CD4-positive, alpha-beta T cell (primary cell): ENCODE measurements around the gene NDUFS1. TPM values are rescaled to one million over a fixed set of nuclear protein-coding genes. Genes with fewer than 3 reads are reported as not detected.
"Not testable (repeated sequence)": the region's sequence is repeated elsewhere in the genome, so short reads cannot be mapped to it uniquely, and the experiment has no call there.

ENCODE experiments used
- ATAC-seq: fragments of 200-7000 bp; cut with Tn5 transposase; one replicate; pipeline ENCODE4 v1.10.0; 2022; ENCODE audit warnings: mild to moderate bottlenecking; ENCODE audit not compliant: poor library complexity
- CTCF ChIA-PET: fragments of 350-600 bp; sonication (Branson Sonifier 250); formaldehyde crosslinking; loops from one replicate; lab custom pipeline; 2021; ENCODE audit warnings: antibody characterized with exemption, inconsistent platforms; lab: Charles Lee
- POLR2A ChIA-PET: fragments of 350-600 bp; sonication (Branson Sonifier 250); formaldehyde crosslinking; loops from one replicate; lab custom pipeline; 2021; ENCODE audit warnings: antibody characterized with exemption, inconsistent platforms; lab: Charles Lee
- DNase-seq, 14 experiments: peaks; one replicate each; pipeline ENCODE4 v3.0.0-alpha.2; 2013 to 2020; ENCODE audit warnings: mixed read lengths in 2 of 14
- H3K27ac ChIP-seq, 2 donors: one replicate each; pipeline versions ENCODE4 v1.5.1 to v1.7.0; 2013; ENCODE audit warnings: low read length in 2 of 2, low read depth in 1 of 2, mild to moderate bottlenecking in 1 of 2
- H3K27me3 ChIP-seq, 2 experiments: 1 replicate in 1 of 2; 2 replicates in 1 of 2; pipeline versions ENCODE4 v1.6.1 to v1.7.0; 2013; ENCODE audit warnings: low read length in 2 of 2, control low read depth in 1 of 2, mild to moderate bottlenecking in 1 of 2, moderate library complexity in 1 of 2; ENCODE audit not compliant: insufficient read depth in 2 of 2, control insufficient read depth in 1 of 2
- H3K36me3 ChIP-seq: one replicate; pipeline ENCODE4 v1.6.1; 2013; ENCODE audit warnings: low read length, control low read depth; ENCODE audit not compliant: insufficient read depth
- H3K4me1 ChIP-seq: one replicate; pipeline ENCODE4 v1.6.1; 2013; ENCODE audit warnings: low read length, control low read depth; ENCODE audit not compliant: insufficient read depth
- H3K4me3 ChIP-seq: one replicate; pipeline ENCODE4 v1.5.1; 2013; ENCODE audit warnings: mild to moderate bottlenecking, low read length, moderate library complexity
- H3K9me3 ChIP-seq, 2 experiments: 1 replicate in 1 of 2; 2 replicates in 1 of 2; pipeline versions ENCODE4 v1.6.1 to v1.7.0; 2013; ENCODE audit warnings: low read length in 2 of 2, mild to moderate bottlenecking in 2 of 2, control low read depth in 1 of 2, moderate library complexity in 1 of 2; ENCODE audit not compliant: control insufficient read depth in 1 of 2, insufficient read depth in 1 of 2
- H3K27ac Mint-ChIP-seq: one replicate; pipeline ENCODE4 v1.8.0; 2020; ENCODE audit warnings: mixed read lengths
- H3K27me3 Mint-ChIP-seq: one replicate; pipeline ENCODE4 v1.8.0; 2021; ENCODE audit warnings: mixed read lengths
- H3K36me3 Mint-ChIP-seq: one replicate; pipeline ENCODE4 v1.8.0; 2021; ENCODE audit warnings: low read depth, mixed read lengths
- H3K4me1 Mint-ChIP-seq: one replicate; pipeline ENCODE4 v1.8.0; 2021; ENCODE audit warnings: low read depth, mixed read lengths
- H3K4me3 Mint-ChIP-seq: one replicate; pipeline ENCODE4 v1.8.0; 2020; ENCODE audit warnings: mild to moderate bottlenecking, mixed read lengths
- H3K9me3 Mint-ChIP-seq: one replicate; pipeline ENCODE4 v1.8.0; 2020; ENCODE audit warnings: mixed read lengths
- CTCF ChIP-seq: fragments of 200-600 bp; IDR thresholded peaks from one replicate; pipeline ENCODE4 v1.8.0; 2022; ENCODE audit warnings: antibody characterized with exemption, mild to moderate bottlenecking
- intact Hi-C, 2 experiments: fragments of 100-400 bp; cut with DNase I in 1 of 2; cut with micrococcal nuclease in 1 of 2; formaldehyde crosslinking; loops; one replicate each; pipeline versions ENCODE4 v1.15.1 to v1.9.0; 2023 to 2025; cut with DNase I, micrococcal nuclease
- total RNA-seq, 174 experiments: library from RNA in 2 of 174; stranded (reverse) in 2 of 174; gene quantifications; one replicate each; pipeline ENCODE4 v1.2.3 and lab custom pipeline; 2021 to 2026

The NDUFS1 gene
- total RNA-seq, 2 experiments from 2014 or later, result 33.4 to 34.3 TPM

DNA sequence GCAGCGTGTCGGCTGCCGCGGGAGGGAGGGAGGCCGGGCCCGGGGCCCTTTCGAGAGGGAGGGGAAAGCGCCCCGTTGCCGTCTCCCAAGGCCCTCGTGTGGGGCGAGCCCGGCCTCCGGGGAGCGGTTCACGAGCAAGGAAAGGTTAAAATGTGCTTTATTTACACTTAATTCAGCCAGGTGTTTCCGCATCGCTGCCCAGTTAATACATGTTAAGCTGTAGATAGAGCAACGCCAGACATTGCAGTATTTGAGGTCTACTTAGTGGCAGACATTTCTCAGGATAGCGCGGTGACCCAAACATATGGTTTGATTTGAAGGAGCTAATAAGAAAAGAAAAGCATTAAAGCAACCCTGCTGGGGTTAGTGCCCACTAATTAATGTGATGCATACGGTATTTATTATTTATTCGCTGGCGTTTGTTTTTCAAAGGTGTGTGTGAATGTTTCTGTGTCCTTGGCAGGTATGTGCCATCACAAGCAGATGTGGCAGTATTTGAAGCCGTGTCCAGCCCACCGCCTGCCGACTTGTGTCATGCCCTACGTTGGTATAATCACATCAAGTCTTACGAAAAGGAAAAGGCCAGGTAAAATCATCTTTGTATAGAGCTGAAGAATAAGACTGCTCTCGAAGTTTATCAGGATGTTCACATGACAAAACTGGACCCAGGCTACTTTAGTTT is 1.0 kb upstream of the NDUFS1 start:
- ATAC-seq, result peak; percentile 52
- H3K4me3 Mint-ChIP-seq, result peak overlapping the region; percentile 99
- POLR2A ChIA-PET, result interaction anchor here (0.6 to 2.3 kb wide), 8 partner anchors 64 to 1465 kb away, joined by 3 to 34 read pairs (median 6); partner anchors contain the start of genes FASTKD2, INO80D, MDH1B and METTL21A

GRCh38 chr2:206158563-206159345 is 490 bp downstream of the NDUFS1 start:
- DNase-seq (no peak), ATAC-seq (peak; percentile 4)
- POLR2A ChIA-PET, result interaction anchor here (1.0 to 2.3 kb wide), 7 partner anchors 71 to 1466 kb away, joined by 5 to 34 read pairs (median 6); partner anchors contain the start of genes CREB1, FASTKD2, INO80D and MDH1B
- H3K36me3 Mint-ChIP-seq, result peaks cover 72% of the 10 kb centered on the region
- TF ChIP-seq CTCF, result no peak
- Histone ChIP-seq H3K9me3 (no peaks in the 10 kb centered on the region), H3K36me3 (peaks cover 31% of the 10 kb centered on the region), H3K27me3 (no peaks in the 10 kb centered on the region), H3K4me1 (peaks cover 41% of the 10 kb centered on the region), H3K4me3 (peak overlapping the region; percentile 82), H3K27ac (peak overlapping the region; percentile 85 to 92)
- CTCF ChIA-PET, result interaction anchor here (2.0 kb wide), 1 partner anchor 72 kb away, joined by 13 read pairs; the partner anchor contains the start of gene INO80D
- peak overlapping the region; percentile 97 for H3K27ac Mint-ChIP-seq
- no peaks in the 10 kb centered on the region for H3K9me3 Mint-ChIP-seq
- peaks cover 74% of the 10 kb centered on the region for H3K4me1 Mint-ChIP-seq
- peak overlapping the region; percentile 99 for H3K4me3 Mint-ChIP-seq
- intact Hi-C loops, result loop anchor here (1.0 to 10.0 kb wide), 3 partner anchors 70 to 116 kb away; partner anchors contain the start of genes INO80D (in 1 of the 2) and ZDBF2 (in 1 of the 2)
- H3K27me3 Mint-ChIP-seq, result no peaks in the 10 kb centered on the region

More for the DNA sequence above, 1.0 kb upstream of the NDUFS1 start:
- CTCF ChIA-PET, result interaction anchor here (0.6 to 2.0 kb wide), 2 partner anchors 74 to 1313 kb away, joined by 3 to 13 read pairs; partner anchors contain the start of gene INO80D
- peak overlapping the region; percentile 97 for H3K27ac Mint-ChIP-seq
- intact Hi-C loops, result loop anchor here (5.0 to 10.0 kb wide), 6 partner anchors 117 to 1555 kb away; partner anchors contain the start of genes CCNYL1 (in 1 of the 2), CREB1 (in 1 of the 2), FASTKD2 (in 1 of the 2) and MDH1B (in 1 of the 2)
- no peaks in the 10 kb centered on the region for H3K27me3 Mint-ChIP-seq
- no peaks in the 10 kb centered on the region for H3K9me3 Mint-ChIP-seq
- Histone ChIP-seq H3K9me3 (no peaks in the 10 kb centered on the region), H3K4me1 (peaks cover 35% of the 10 kb centered on the region), H3K4me3 (peak overlapping the region; percentile 82), H3K27ac (peak overlapping the region; percentile 85 to 92), H3K36me3 (peaks cover 31% of the 10 kb centered on the region), H3K27me3 (no peaks in the 10 kb centered on the region)
- H3K36me3 Mint-ChIP-seq, result peaks cover 72% of the 10 kb centered on the region
- DNase-seq, result peak in 2 of 14 experiments; percentile 21 to 57
- no peak for TF ChIP-seq CTCF
- peaks cover 71% of the 10 kb centered on the region for H3K4me1 Mint-ChIP-seq

- not testable (repeated sequence) for H3K27me3 Mint-ChIP-seq, H3K9me3 ChIP-seq, DNase-seq, H3K27ac ChIP-seq, H3K9me3 Mint-ChIP-seq, H3K27me3 ChIP-seq, H3K4me3 ChIP-seq, ATAC-seq
- H3K4me1 ChIP-seq, result peaks cover 44% of the 10 kb centered on the region
- Mint-ChIP-seq H3K27ac (peak overlapping the region; percentile 2), H3K36me3 (peaks cover 58% of the 10 kb centered on the region), H3K4me1 (peaks cover 62% of the 10 kb centered on the region), H3K4me3 (peak overlapping the region; percentile 99)
- H3K36me3 ChIP-seq, result peaks cover 22% of the 10 kb centered on the region
- ChIA-PET POLR2A (interaction anchor here (1.1 kb wide), 1 partner anchor 71 kb away, joined by 3 read pairs; the partner anchor contains the start of gene INO80D), CTCF (interaction anchor here (1.1 kb wide), 1 partner anchor 71 kb away, joined by 3 read pairs; no protein-coding TSS in a partner anchor)
- intact Hi-C loops, result loop anchor here in 1 of 2 experiments (10.0 kb wide), 1 partner anchor 118 kb away; the partner anchor contains the start of gene ZDBF2
Observed at GRCh38 chr2:206157014-206157413, 2.2 kb downstream of the NDUFS1 start.
